Kidney (tissue), 14 donors: ENCODE measurements around the gene TLR4. TPM values are rescaled to one million over a fixed set of nuclear protein-coding genes. Genes with fewer than 3 reads are reported as not detected.

Experiments
- DNase-seq, 5 donors: peaks; one replicate each; pipeline ENCODE4 v3.0.0-alpha.2; 2013 to 2020
- FAIRE-seq: peaks from 2 replicates; lab custom pipeline; 2012; peaks lifted over from hg19 to GRCh38; lab: Jason Lieb, UNC
- H3K27ac ChIP-seq, 2 donors: one replicate each; pipeline ENCODE4 v1.7.0; 2013; ENCODE audit warnings: low read depth in 2 of 2, low read length in 2 of 2, inconsistent platforms in 1 of 2
- H3K27me3 ChIP-seq: one replicate; pipeline ENCODE4 v1.7.1; 2013; ENCODE audit warnings: low read length, inconsistent platforms; ENCODE audit not compliant: control insufficient read depth, insufficient read depth
- H3K36me3 ChIP-seq, 3 donors: one replicate each; pipeline versions ENCODE4 v1.7.0 to v1.7.1; 2013; ENCODE audit warnings: low read length in 3 of 3, control low read depth in 1 of 3, inconsistent platforms in 1 of 3; ENCODE audit not compliant: insufficient read depth in 3 of 3, control insufficient read depth in 2 of 3
- H3K4me1 ChIP-seq, 3 donors: one replicate each; pipeline versions ENCODE4 v1.7.0 to v1.7.1; 2013; ENCODE audit warnings: low read length in 3 of 3, inconsistent platforms in 1 of 3, low read depth in 1 of 3; ENCODE audit not compliant: control insufficient read depth in 2 of 3, insufficient read depth in 2 of 3
- H3K4me3 ChIP-seq, 3 donors: one replicate each; pipeline versions ENCODE4 v1.7.0 to v1.8.1; 2013; ENCODE audit warnings: low read length in 3 of 3, control low read depth in 1 of 3, inconsistent platforms in 1 of 3
- H3K9ac ChIP-seq, 3 donors: one replicate each; pipeline versions ENCODE4 v1.7.0 to v1.7.1; 2013; ENCODE audit warnings: low read length in 3 of 3, control low read depth in 1 of 3, inconsistent platforms in 1 of 3
- H3K9me3 ChIP-seq, 3 donors: one replicate each; pipeline versions ENCODE4 v1.7.0 to v1.7.1; 2013; ENCODE audit warnings: low read length in 3 of 3, control low read depth in 1 of 3, inconsistent platforms in 1 of 3; ENCODE audit not compliant: control insufficient read depth in 2 of 3, insufficient read depth in 1 of 3
- CTCF ChIP-seq: IDR thresholded peaks from 3 replicates; pipeline ENCODE4 v1.5.1; 2012; ENCODE audit warnings: mild to moderate bottlenecking, moderate library complexity, borderline replicate concordance; ENCODE audit not compliant: insufficient read depth; ENCODE audit errors: extremely low read depth
- intact Hi-C: fragments of 100-400 bp; cut with DNase I; formaldehyde crosslinking; loops from one replicate; pipeline ENCODE4 v1.11.1; 2022
- polyA plus RNA-seq: library from polyadenylated mRNA; stranded (reverse); fragments of 350-450 nt; fragmentation: Illumina TruSeq; extraction: RNeasy Lipid Tissue Mini Kit (QIAGEN cat#74804); gene quantifications from one replicate; pipeline ENCODE4 v1.2.3, GENCODE V29; 2014; ENCODE audit warnings: low read depth, low replicate concordance; ENCODE audit not compliant: insufficient read depth
- total RNA-seq: library from RNA; stranded (reverse); fragmentation: NEBNext Ultra II Directional; extraction: Animal tissue kit (Norgen Biotek cat#: 25700); gene quantifications from one replicate; pipeline ENCODE4 v1.2.1, GENCODE V29; 2021
- donor health status: control.
- donor health status: control.
- donor health status: control.
- donor health status: control.
- donor health status: control.
- donor health status: DM: yes; HTN: yes; CAD: no.
- donor health status: Normal renal cell carcinoma (clear cell type).

The TLR4 gene
- total and polyA plus RNA-seq, 2 donors from 2014 or later, result 5.8 to 33.4 TPM

GRCh38 chr9:117734082-117734481, 29.9 kb downstream of the TLR4 start:
- Histone ChIP-seq H3K9me3 (no peaks in the 10 kb centered on the region), H3K36me3 (no peaks in the 10 kb centered on the region), H3K4me3 (no peak overlapping the region), H3K27me3 (no peaks in the 10 kb centered on the region), H3K9ac (no peak overlapping the region), H3K27ac (no peak overlapping the region), H3K4me1 (no peaks in the 10 kb centered on the region)
- intact Hi-C loops, result no loop called here
- DNase-seq (no peak), FAIRE-seq (no peak)
- TF ChIP-seq CTCF, result no peak

- no peak for TF ChIP-seq CTCF
Observed at GRCh38 chr9:117734523-117735314, 30.5 kb downstream of the TLR4 start.

GRCh38 chr9:117737721-117738226, 33.6 kb downstream of the TLR4 start:
- no peaks in the 10 kb centered on the region for H3K36me3 ChIP-seq
- H3K27me3 ChIP-seq, result no peaks in the 10 kb centered on the region
- no peak overlapping the region for H3K4me3 ChIP-seq
- H3K27ac ChIP-seq, result no peak overlapping the region
- H3K4me1 ChIP-seq, result no peaks in the 10 kb centered on the region
- FAIRE-seq (no peak), DNase-seq (no peak)
- intact Hi-C loops, result no loop called here
- TF ChIP-seq CTCF, result no peak
- no peaks in the 10 kb centered on the region for H3K9me3 ChIP-seq
- no peak overlapping the region for H3K9ac ChIP-seq

More at GRCh38 chr9:117734523-117735314, 30.5 kb downstream of the TLR4 start:
- Histone ChIP-seq H3K4me3 (no peak overlapping the region), H3K27ac (no peak overlapping the region), H3K4me1 (no peaks in the 10 kb centered on the region), H3K36me3 (no peaks in the 10 kb centered on the region), H3K27me3 (no peaks in the 10 kb centered on the region), H3K9ac (no peak overlapping the region), H3K9me3 (no peaks in the 10 kb centered on the region)
- DNase-seq (no peak), FAIRE-seq (no peak)
- intact Hi-C loops, result no loop called here
